ENCODE measurements around the gene C14orf93. TPM values are rescaled to one million over a fixed set of nuclear protein-coding genes. Genes with fewer than 3 reads are reported as not detected.

C14orf93 gene
- total RNA-seq, 1 donor, result 15.9 TPM

GRCh38 chr14:22998329-22999012 lies 11.5 kb downstream of the C14orf93 start:
- Histone ChIP-seq H3K4me2 (ENCODE audit: insufficient read depth, low read length) (no peak overlapping the region), H2AFZ (ENCODE audit: low read length) (no peak overlapping the region), H3K4me1 (ENCODE audit: insufficient read depth, low read length) (peaks cover 6% of the 10 kb centered on the region), H3K27ac (ENCODE audit: low read depth, low read length) (no peak overlapping the region), H3K79me2 (ENCODE audit: insufficient read depth, low read length) (no peaks in the 10 kb centered on the region), H3K27me3 (ENCODE audit: insufficient read depth, low read length) (no peaks in the 10 kb centered on the region), H3K4me3 (ENCODE audit: insufficient read depth, low read length) (no peak overlapping the region), H3K36me3 (ENCODE audit: insufficient read depth, low read length) (no peaks in the 10 kb centered on the region), H4K20me1 (ENCODE audit: insufficient read depth, low read length) (no peaks in the 10 kb centered on the region), H3K9me3 (ENCODE audit: low read depth, low read length) (no peaks in the 10 kb centered on the region)
- TF ChIP-seq CTCF (IDR thresholded peaks at IDR 0.05; ENCODE audit: extremely low read depth, low read depth, low read length), result no peak
- DNase-seq (ENCODE audit: insufficient read length, low spot score, missing footprints), result no peak

- no peak overlapping the region for H3K27ac ChIP-seq (ENCODE audit: low read depth, low read length)
- H3K36me3 ChIP-seq (ENCODE audit: insufficient read depth, low read length), result no peaks in the 10 kb centered on the region
- no peak overlapping the region for H2AFZ ChIP-seq (ENCODE audit: low read length)
- H4K20me1 ChIP-seq (ENCODE audit: insufficient read depth, low read length), result no peaks in the 10 kb centered on the region
- no peak for DNase-seq (ENCODE audit: insufficient read length, low spot score, missing footprints)
- H3K27me3 ChIP-seq (ENCODE audit: insufficient read depth, low read length), result no peaks in the 10 kb centered on the region
- no peaks in the 10 kb centered on the region for H3K9me3 ChIP-seq (ENCODE audit: low read depth, low read length)
- no peak overlapping the region for H3K4me3 ChIP-seq (ENCODE audit: insufficient read depth, low read length)
- no peak overlapping the region for H3K4me2 ChIP-seq (ENCODE audit: insufficient read depth, low read length)
- TF ChIP-seq CTCF (IDR thresholded peaks at IDR 0.05; ENCODE audit: extremely low read depth, low read depth, low read length), result no peak
- peaks cover 6% of the 10 kb centered on the region for H3K4me1 ChIP-seq (ENCODE audit: insufficient read depth, low read length)
- no peaks in the 10 kb centered on the region for H3K79me2 ChIP-seq (ENCODE audit: insufficient read depth, low read length)
These were observed 12.1 kb downstream of the C14orf93 start for GRCh38 chr14:22997676-22998323.

GRCh38 chr14:22996768-22997654 lies 12.9 kb downstream of the C14orf93 start:
- no peaks in the 10 kb centered on the region for H3K79me2 ChIP-seq (ENCODE audit: insufficient read depth, low read length)
- no peaks in the 10 kb centered on the region for H4K20me1 ChIP-seq (ENCODE audit: insufficient read depth, low read length)
- DNase-seq (ENCODE audit: insufficient read length, low spot score, missing footprints), result no peak
- no peak overlapping the region for H3K27ac ChIP-seq (ENCODE audit: low read depth, low read length)
- no peak overlapping the region for H3K4me2 ChIP-seq (ENCODE audit: insufficient read depth, low read length)
- TF ChIP-seq CTCF (IDR thresholded peaks at IDR 0.05; ENCODE audit: extremely low read depth, low read depth, low read length), result no peak
- no peaks in the 10 kb centered on the region for H3K36me3 ChIP-seq (ENCODE audit: insufficient read depth, low read length)
- H3K27me3 ChIP-seq (ENCODE audit: insufficient read depth, low read length), result no peaks in the 10 kb centered on the region
- H3K4me3 ChIP-seq (ENCODE audit: insufficient read depth, low read length), result no peak overlapping the region
- H2AFZ ChIP-seq (ENCODE audit: low read length), result no peak overlapping the region
- H3K9me3 ChIP-seq (ENCODE audit: low read depth, low read length), result no peaks in the 10 kb centered on the region
- H3K4me1 ChIP-seq (ENCODE audit: insufficient read depth, low read length), result peaks cover 6% of the 10 kb centered on the region

All from osteoblast (primary cell).